Fibroblast of skin of abdomen (primary cell): ENCODE measurements around the gene B2M. TPM values are rescaled to one million over a fixed set of nuclear protein-coding genes. Genes with fewer than 3 reads are reported as not detected.
"Not testable (repeated sequence)": the region's sequence is repeated elsewhere in the genome, so short reads cannot be mapped to it uniquely, and the experiment has no call there.

ENCODE experiments used
- DNase-seq: peaks from one replicate; pipeline ENCODE4 v3.0.0-alpha.2; 2013
- polyA plus RNA-seq, 2 experiments: library from polyadenylated mRNA; unstranded; fragments of 120-200 nt; gene quantifications; one replicate each; pipeline ENCODE4 v1.2.1, GENCODE V29; 2013; ENCODE audit not compliant: insufficient read length in 2 of 2

B2M gene
- 1,328 TPM for polyA plus RNA-seq (2013, experiment 1 of 2; ENCODE audit: insufficient read length)
- 1,295 TPM for polyA plus RNA-seq (2013, experiment 2 of 2; ENCODE audit: insufficient read length)

DNA sequence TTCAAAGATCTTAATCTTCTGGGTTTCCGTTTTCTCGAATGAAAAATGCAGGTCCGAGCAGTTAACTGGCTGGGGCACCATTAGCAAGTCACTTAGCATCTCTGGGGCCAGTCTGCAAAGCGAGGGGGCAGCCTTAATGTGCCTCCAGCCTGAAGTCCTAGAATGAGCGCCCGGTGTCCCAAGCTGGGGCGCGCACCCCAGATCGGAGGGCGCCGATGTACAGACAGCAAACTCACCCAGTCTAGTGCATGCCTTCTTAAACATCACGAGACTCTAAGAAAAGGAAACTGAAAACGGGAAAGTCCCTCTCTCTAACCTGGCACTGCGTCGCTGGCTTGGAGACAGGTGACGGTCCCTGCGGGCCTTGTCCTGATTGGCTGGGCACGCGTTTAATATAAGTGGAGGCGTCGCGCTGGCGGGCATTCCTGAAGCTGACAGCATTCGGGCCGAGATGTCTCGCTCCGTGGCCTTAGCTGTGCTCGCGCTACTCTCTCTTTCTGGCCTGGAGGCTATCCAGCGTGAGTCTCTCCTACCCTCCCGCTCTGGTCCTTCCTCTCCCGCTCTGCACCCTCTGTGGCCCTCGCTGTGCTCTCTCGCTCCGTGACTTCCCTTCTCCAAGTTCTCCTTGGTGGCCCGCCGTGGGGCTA is at the start of gene B2M, which contains the start of gene PATL2:
Gene B2M (plus strand): TSS at position 422 of the 647 bp plus-strand sequence. CDS start 30 bp downstream, at position 452.
Gene PATL2 (minus strand): TSS at position 228 of the 647 bp plus-strand sequence. CDS start 34,833 bp downstream, outside the sequence.
- DNase-seq: peak; percentile 96

- no peak for DNase-seq
These were observed 49.7 kb upstream of the B2M start for GRCh38 chr15:44661576-44661975.

GRCh38 chr15:44662478-44663409 is 48.6 kb upstream of the B2M start:
- DNase-seq: peak; percentile 29

- peak; percentile 98 for DNase-seq
These were observed 47.7 kb upstream of the B2M start, which contains the start of gene SPG11 for GRCh38 chr15:44663410-44664308. Gene SPG11, minus strand, starts transcription at chr15:44663662. Its CDS starts 15 bp downstream, at chr15:44663647.

- DNase-seq: no peak
These were observed 44.9 kb upstream of the B2M start for GRCh38 chr15:44666210-44667038.

GRCh38 chr15:44667039-44667360 is 44.3 kb upstream of the B2M start:
- DNase-seq: no peak

- no peak for DNase-seq
These were observed 42.4 kb upstream of the B2M start for GRCh38 chr15:44668921-44669320.

- no peak for DNase-seq
These were observed 41.0 kb upstream of the B2M start for GRCh38 chr15:44670087-44670950.

- no peak for DNase-seq
These were observed 37.7 kb upstream of the B2M start for GRCh38 chr15:44673639-44674038.

DNA sequence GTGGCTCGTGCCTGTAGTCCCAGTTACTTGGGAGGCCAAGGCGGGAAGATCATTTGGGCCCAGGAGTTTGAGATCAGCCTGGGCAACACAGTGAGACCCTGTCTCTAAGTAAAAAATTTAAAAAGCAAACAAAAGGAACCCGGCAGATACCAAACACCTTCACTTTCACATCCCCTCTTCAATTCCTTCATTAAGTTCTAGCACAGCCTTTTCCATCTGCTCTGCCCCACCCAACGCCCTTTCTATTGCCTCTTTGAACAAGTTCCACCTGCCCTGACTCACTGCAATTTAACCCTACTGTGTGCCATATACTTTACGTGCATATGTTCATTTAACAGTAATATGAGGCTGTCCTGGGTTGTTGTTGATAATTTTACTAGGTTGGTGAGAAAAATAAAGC is 35.4 kb upstream of the B2M start:
- no peak for DNase-seq

DNA sequence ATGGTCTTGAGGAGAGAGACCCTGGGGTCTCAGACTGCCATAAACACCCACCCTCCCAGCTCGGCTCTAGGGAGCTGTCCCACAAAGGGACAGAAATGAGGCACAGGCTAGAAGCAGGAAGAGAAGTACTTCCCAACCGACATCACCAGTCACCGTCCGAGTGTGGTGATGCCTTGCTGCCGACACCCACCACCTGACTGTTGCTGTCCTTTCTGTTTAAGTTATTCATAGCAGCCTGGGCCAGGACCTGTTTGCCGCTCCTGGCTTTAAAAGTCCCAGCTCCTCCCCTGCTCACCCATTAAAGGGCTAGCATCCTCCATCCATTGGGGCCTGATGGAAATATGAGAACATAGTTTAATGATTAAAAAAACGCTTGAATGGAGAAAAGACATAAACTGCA is 34.6 kb upstream of the B2M start:
- no peak for DNase-seq

DNA sequence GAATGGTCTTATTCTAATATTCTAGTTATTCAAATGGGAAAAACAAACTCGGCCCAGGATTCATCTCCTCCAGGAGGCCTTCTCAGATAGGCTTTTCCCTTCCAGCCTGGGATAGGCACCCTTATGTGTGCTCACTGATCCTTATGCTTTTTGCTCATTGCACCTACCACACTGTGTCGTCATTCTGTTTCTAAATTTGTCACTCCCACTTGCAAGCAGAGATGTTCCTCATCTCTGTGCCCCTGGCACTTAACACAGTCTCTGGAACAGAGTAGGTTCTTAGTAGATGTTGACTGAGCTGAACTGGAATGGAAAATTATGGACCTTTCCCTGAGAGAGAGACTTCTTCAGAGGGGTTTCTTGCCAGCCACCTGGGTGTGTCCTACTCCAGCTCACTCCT is 29.1 kb upstream of the B2M start:
- no peak for DNase-seq

DNA sequence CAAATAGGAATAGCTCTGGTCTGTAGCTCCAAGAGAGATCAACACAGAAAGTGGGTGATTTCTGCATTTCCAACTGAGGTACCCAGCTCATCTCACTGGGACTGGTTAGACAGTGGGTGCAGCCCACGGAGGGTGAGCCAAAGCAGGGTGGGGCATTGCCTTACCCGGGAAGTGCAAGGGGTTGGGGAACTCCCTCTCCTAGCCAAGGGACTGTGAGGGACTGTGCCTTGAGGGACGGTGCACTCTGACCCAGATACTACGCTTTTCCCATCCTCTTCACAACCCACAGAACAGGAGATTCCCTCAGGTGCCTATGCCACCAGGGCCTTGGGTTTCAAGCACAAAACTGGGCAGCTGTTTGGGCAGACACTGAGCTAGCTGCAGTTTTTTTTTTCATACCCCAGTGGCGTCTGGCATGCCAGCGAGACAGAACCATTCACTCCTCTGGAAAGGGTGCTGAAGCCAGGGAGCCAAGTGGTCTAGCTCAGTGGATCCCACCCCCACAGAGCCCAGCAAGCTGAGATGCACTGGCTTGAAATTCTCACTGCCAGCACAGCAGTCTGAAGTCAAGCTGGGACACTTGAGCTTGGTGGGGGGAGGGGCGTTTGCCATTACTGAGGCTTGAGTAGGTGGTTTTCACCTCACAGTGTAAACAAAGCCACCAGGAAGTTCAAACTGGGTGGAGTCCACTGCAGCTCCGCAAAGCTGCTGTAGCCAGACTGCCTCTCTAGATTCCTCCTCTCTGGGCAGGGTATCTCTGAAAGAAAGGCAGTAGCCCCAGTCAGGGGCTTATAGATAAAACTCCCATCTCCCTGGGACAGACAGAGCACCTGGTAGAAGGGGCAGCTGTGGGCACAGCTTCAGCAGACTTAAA is 28.3 kb upstream of the B2M start:
- DNase-seq: not testable (repeated sequence)

- DNase-seq: not testable (repeated sequence)
These were observed 22.0 kb upstream of the B2M start for GRCh38 chr15:44689318-44689717.

GRCh38 chr15:44690245-44690644 is 21.1 kb upstream of the B2M start:
- not testable (repeated sequence) for DNase-seq

DNA sequence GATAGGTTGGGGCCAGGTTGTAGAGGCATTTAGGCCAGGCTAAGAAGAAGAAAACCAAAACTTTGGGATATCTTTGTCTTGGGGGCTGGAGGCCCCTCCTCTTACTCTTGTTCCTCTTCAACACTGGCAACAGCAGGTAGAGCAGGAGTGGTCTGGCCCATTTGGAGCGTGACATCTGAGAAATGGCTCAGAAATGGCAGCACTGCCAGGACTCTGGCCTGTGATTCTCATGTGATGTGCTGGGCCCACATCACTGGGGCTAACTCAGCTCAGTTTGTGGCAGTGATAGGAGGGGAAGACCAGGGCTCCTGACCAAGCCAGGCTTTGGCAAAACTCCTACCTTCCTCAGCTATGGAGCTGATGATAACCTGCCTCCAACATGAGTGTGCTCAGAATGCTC is 18.7 kb upstream of the B2M start:
- no peak for DNase-seq

DNA sequence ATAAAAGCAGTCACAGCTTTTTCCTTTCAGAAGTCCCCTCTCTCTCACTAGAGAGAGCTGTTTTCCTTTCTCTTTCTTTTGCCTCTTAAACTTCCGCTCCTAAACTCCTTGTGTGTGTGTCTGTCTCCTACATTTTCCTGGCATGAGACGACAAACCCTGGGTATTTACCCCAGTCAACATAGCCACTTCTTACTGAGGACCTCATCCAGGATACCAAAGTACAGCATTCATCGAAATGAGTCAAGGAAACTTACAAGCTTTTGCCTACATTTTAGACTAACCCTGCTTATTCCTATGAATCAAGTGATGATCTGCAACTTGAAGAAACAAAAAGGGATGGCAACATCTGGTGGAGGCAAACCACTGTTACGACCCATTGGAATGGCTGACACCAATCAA is 16.9 kb upstream of the B2M start:
- DNase-seq: peak; percentile 4

- DNase-seq: no peak
These were observed 16.0 kb upstream of the B2M start for GRCh38 chr15:44695294-44695693.

DNA sequence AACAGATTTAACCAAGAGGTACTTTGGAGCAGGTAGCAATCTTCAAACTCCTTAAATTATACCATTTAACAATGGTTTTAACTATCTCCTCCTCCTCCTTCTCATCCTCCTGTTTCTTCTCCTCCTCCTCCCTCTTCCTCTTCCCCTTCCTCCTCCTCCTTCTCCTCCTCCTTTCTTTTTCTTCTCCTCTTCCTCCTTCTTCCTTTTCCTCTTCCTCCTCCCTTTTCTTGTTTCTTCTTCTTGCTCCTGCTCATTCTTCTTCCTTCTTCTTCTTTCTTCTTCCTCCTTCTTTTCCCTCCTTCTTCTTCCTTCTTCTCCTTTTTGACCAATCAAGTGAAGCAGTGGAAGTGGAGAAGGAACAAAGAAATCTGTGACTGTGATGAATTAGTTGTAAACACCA is 14.3 kb upstream of the B2M start:
- DNase-seq: no peak
